ENCODE results near the gene ESR1. TPM values are rescaled to one million over a fixed set of nuclear protein-coding genes. Genes with fewer than 3 reads are reported as not detected.
A peak's percentile ranks its signal among the peaks of the same experiment; 100 is the strongest.

Gene ESR1
- total RNA-seq, 2 experiments from 2014 or later: 0.10 TPM; not detected in 1

- intact Hi-C loops (cut with micrococcal nuclease): no loop called here
- POLR2A ChIA-PET: no interaction called here
- no peak for DNase-seq
- Mint-ChIP-seq H3K4me1 (ENCODE audit: low read depth) (peaks cover 2% of the 10 kb centered on the region), H3K4me3 (no peak overlapping the region), H3K27ac (no peak overlapping the region), H3K27me3 (no peaks in the 10 kb centered on the region), H3K9me3 (no peaks in the 10 kb centered on the region), H3K36me3 (no peaks in the 10 kb centered on the region)
- CTCF ChIA-PET: no interaction called here
Measured at GRCh38 chr6:152050451-152051195, 243.1 kb downstream of the ESR1 start.

GRCh38 chr6:152052061-152052460 lies 244.6 kb downstream of the ESR1 start:
- DNase-seq: no peak
- H3K36me3 Mint-ChIP-seq: no peaks in the 10 kb centered on the region
- ChIA-PET CTCF (no interaction called here), POLR2A (no interaction called here)
- H3K27ac Mint-ChIP-seq: no peak overlapping the region
- intact Hi-C loops (cut with micrococcal nuclease): no loop called here
- peaks cover 2% of the 10 kb centered on the region for H3K4me1 Mint-ChIP-seq (ENCODE audit: low read depth)
- no peaks in the 10 kb centered on the region for H3K27me3 Mint-ChIP-seq
- no peaks in the 10 kb centered on the region for H3K9me3 Mint-ChIP-seq
- no peak overlapping the region for H3K4me3 Mint-ChIP-seq

GRCh38 chr6:152053332-152053731 lies 245.8 kb downstream of the ESR1 start:
- DNase-seq: no peak
- H3K9me3 Mint-ChIP-seq: no peaks in the 10 kb centered on the region
- POLR2A ChIA-PET: no interaction called here
- intact Hi-C loops (cut with micrococcal nuclease): no loop called here
- no peak overlapping the region for H3K4me3 Mint-ChIP-seq
- CTCF ChIA-PET: no interaction called here
- no peak overlapping the region for H3K27ac Mint-ChIP-seq
- H3K36me3 Mint-ChIP-seq: no peaks in the 10 kb centered on the region
- H3K4me1 Mint-ChIP-seq (ENCODE audit: low read depth): peaks cover 11% of the 10 kb centered on the region
- no peaks in the 10 kb centered on the region for H3K27me3 Mint-ChIP-seq

GRCh38 chr6:152054441-152054840 lies 247.0 kb downstream of the ESR1 start:
- CTCF ChIA-PET: interaction anchor here (0.8 kb wide), 1 partner anchor 364 kb away, joined by 3 read pairs; no protein-coding TSS in a partner anchor
- H3K27me3 Mint-ChIP-seq: no peaks in the 10 kb centered on the region

GRCh38 chr6:152055517-152055916 lies 248.0 kb downstream of the ESR1 start:
- H3K4me1 Mint-ChIP-seq (ENCODE audit: low read depth): peaks cover 9% of the 10 kb centered on the region
- no peak overlapping the region for H3K27ac Mint-ChIP-seq
- no peak overlapping the region for H3K4me3 Mint-ChIP-seq
- no peaks in the 10 kb centered on the region for H3K9me3 Mint-ChIP-seq
- H3K27me3 Mint-ChIP-seq: no peaks in the 10 kb centered on the region
- POLR2A ChIA-PET: no interaction called here
- DNase-seq: no peak
- CTCF ChIA-PET: no interaction called here
- intact Hi-C loops (cut with micrococcal nuclease): no loop called here
- H3K36me3 Mint-ChIP-seq: peaks cover 4% of the 10 kb centered on the region

More at GRCh38 chr6:152054441-152054840, 247.0 kb downstream of the ESR1 start:
- H3K36me3 Mint-ChIP-seq: no peaks in the 10 kb centered on the region
- DNase-seq: peak; percentile 22
- no peak overlapping the region for H3K27ac Mint-ChIP-seq
- intact Hi-C loops (cut with micrococcal nuclease): no loop called here
- POLR2A ChIA-PET: no interaction called here
- H3K9me3 Mint-ChIP-seq: no peaks in the 10 kb centered on the region
- H3K4me3 Mint-ChIP-seq: no peak overlapping the region
- peaks cover 10% of the 10 kb centered on the region for H3K4me1 Mint-ChIP-seq (ENCODE audit: low read depth)

- Mint-ChIP-seq H3K4me1 (ENCODE audit: low read depth) (peaks cover 9% of the 10 kb centered on the region), H3K27ac (no peak overlapping the region), H3K36me3 (peaks cover 4% of the 10 kb centered on the region), H3K9me3 (no peaks in the 10 kb centered on the region), H3K27me3 (no peaks in the 10 kb centered on the region), H3K4me3 (no peak overlapping the region)
- DNase-seq: peak; percentile 13
- intact Hi-C loops (cut with micrococcal nuclease): no loop called here
- ChIA-PET POLR2A (no interaction called here), CTCF (interaction anchor here (0.7 kb wide), 1 partner anchor 212 kb away, joined by 3 read pairs; no protein-coding TSS in a partner anchor)
Measured at GRCh38 chr6:152057832-152058498, 250.5 kb downstream of the ESR1 start.

GRCh38 chr6:152059909-152060308 lies 252.4 kb downstream of the ESR1 start:
- intact Hi-C loops (cut with micrococcal nuclease): no loop called here
- Mint-ChIP-seq H3K4me3 (no peak overlapping the region), H3K9me3 (no peaks in the 10 kb centered on the region), H3K27me3 (no peaks in the 10 kb centered on the region), H3K4me1 (ENCODE audit: low read depth) (peaks cover 9% of the 10 kb centered on the region), H3K27ac (no peak overlapping the region), H3K36me3 (peaks cover 4% of the 10 kb centered on the region)
- POLR2A ChIA-PET: no interaction called here
- CTCF ChIA-PET: no interaction called here
- no peak for DNase-seq

GRCh38 chr6:152062476-152062875 lies 255.0 kb downstream of the ESR1 start:
- H3K27me3 Mint-ChIP-seq: no peaks in the 10 kb centered on the region
- ChIA-PET POLR2A (no interaction called here), CTCF (no interaction called here)
- peaks cover 5% of the 10 kb centered on the region for H3K36me3 Mint-ChIP-seq
- no peak for DNase-seq
- no peaks in the 10 kb centered on the region for H3K9me3 Mint-ChIP-seq
- peaks cover 9% of the 10 kb centered on the region for H3K4me1 Mint-ChIP-seq (ENCODE audit: low read depth)
- no peak overlapping the region for H3K27ac Mint-ChIP-seq
- intact Hi-C loops (cut with micrococcal nuclease): no loop called here
- no peak overlapping the region for H3K4me3 Mint-ChIP-seq

- POLR2A ChIA-PET: no interaction called here
- intact Hi-C loops (cut with micrococcal nuclease): no loop called here
- CTCF ChIA-PET: no interaction called here
- no peak for DNase-seq
- Mint-ChIP-seq H3K36me3 (peaks cover 5% of the 10 kb centered on the region), H3K9me3 (no peaks in the 10 kb centered on the region), H3K4me3 (no peak overlapping the region), H3K4me1 (ENCODE audit: low read depth) (no peaks in the 10 kb centered on the region), H3K27me3 (no peaks in the 10 kb centered on the region), H3K27ac (no peak overlapping the region)
Measured at GRCh38 chr6:152063170-152063921, 255.9 kb downstream of the ESR1 start.

- Mint-ChIP-seq H3K4me1 (ENCODE audit: low read depth) (no peaks in the 10 kb centered on the region), H3K36me3 (peaks cover 2% of the 10 kb centered on the region), H3K9me3 (no peaks in the 10 kb centered on the region), H3K27ac (no peak overlapping the region), H3K4me3 (no peak overlapping the region), H3K27me3 (no peaks in the 10 kb centered on the region)
- intact Hi-C loops (cut with micrococcal nuclease): no loop called here
- CTCF ChIA-PET: no interaction called here
- no peak for DNase-seq
- POLR2A ChIA-PET: no interaction called here
Measured at GRCh38 chr6:152068622-152069261, 261.3 kb downstream of the ESR1 start.

GRCh38 chr6:152070556-152070955 lies 263.1 kb downstream of the ESR1 start:
- peaks cover 14% of the 10 kb centered on the region for H3K9me3 Mint-ChIP-seq
- no peak overlapping the region for H3K27ac Mint-ChIP-seq
- H3K36me3 Mint-ChIP-seq: peaks cover 7% of the 10 kb centered on the region
- H3K27me3 Mint-ChIP-seq: no peaks in the 10 kb centered on the region
- ChIA-PET POLR2A (no interaction called here), CTCF (no interaction called here)
- no peak overlapping the region for H3K4me3 Mint-ChIP-seq
- no peaks in the 10 kb centered on the region for H3K4me1 Mint-ChIP-seq (ENCODE audit: low read depth)
- no peak for DNase-seq
- intact Hi-C loops (cut with micrococcal nuclease): no loop called here

GRCh38 chr6:152071318-152071717 lies 263.8 kb downstream of the ESR1 start:
- Mint-ChIP-seq H3K9me3 (peaks cover 22% of the 10 kb centered on the region), H3K27me3 (no peaks in the 10 kb centered on the region), H3K4me1 (ENCODE audit: low read depth) (no peaks in the 10 kb centered on the region), H3K27ac (no peak overlapping the region), H3K4me3 (no peak overlapping the region), H3K36me3 (peaks cover 11% of the 10 kb centered on the region)
- ChIA-PET POLR2A (no interaction called here), CTCF (no interaction called here)
- DNase-seq: no peak
- intact Hi-C loops (cut with micrococcal nuclease): no loop called here

All from activated CD4-positive, alpha-beta memory T cell treated with anti-CD3 and anti-CD28 coated beads for 36 hours (primary cell).